Type B pancreatic cell (in vitro differentiated cells): Measurements from ENCODE around the gene OTOR. TPM values are rescaled to one million over a fixed set of nuclear protein-coding genes. Genes with fewer than 3 reads are reported as not detected.

Experiments used
- DNase-seq: peaks from one replicate; pipeline ENCODE4 v3.0.0; 2021; ENCODE audit warnings: mixed read lengths; ENCODE audit not compliant: unreplicated experiment; ENCODE audit errors: extremely low spot score
- H3K27ac Mint-ChIP-seq: 2 replicates; pipeline ENCODE4 v1.8.0; 2021; ENCODE audit warnings: mild to moderate bottlenecking, mixed read lengths
- H3K27me3 Mint-ChIP-seq: 2 replicates; pipeline ENCODE4 v1.8.0; 2021; ENCODE audit warnings: mixed read lengths
- H3K36me3 Mint-ChIP-seq: 2 replicates; pipeline ENCODE4 v1.8.0; 2021; ENCODE audit warnings: mixed read lengths
- H3K4me1 Mint-ChIP-seq: one replicate; pipeline ENCODE4 v1.8.0; 2021; ENCODE audit warnings: mixed read lengths; ENCODE audit not compliant: unreplicated experiment
- H3K4me3 Mint-ChIP-seq: 2 replicates; pipeline ENCODE4 v1.8.0; 2021; ENCODE audit warnings: mild to moderate bottlenecking, mixed read lengths
- H3K9me3 Mint-ChIP-seq: 2 replicates; pipeline ENCODE4 v1.8.0; 2021; ENCODE audit warnings: mixed read lengths
- total RNA-seq: library from RNA; stranded (reverse); gene quantifications from 2 replicates; pipeline ENCODE4 v1.2.1, GENCODE V29; 2021; ENCODE audit warnings: low replicate concordance
- TF ChIP-seq, protein P1 (sequence below): fragments of 200-600 bp; sonication (generic); conservative IDR thresholded peaks from 2 replicates; pipeline ENCODE4 v1.5.0; 2021; ENCODE audit warnings: antibody characterized with exemption, mild to moderate bottlenecking

The OTOR gene
- total RNA-seq, 1 donor from 2014 or later = not detected

GRCh38 chr20:16760431-16761304 is 12.5 kb downstream of the OTOR start:
- Mint-ChIP-seq H3K36me3 (no peaks in the 10 kb centered on the region), H3K4me3 (peak overlapping the region; percentile 69), H3K4me1 (peaks cover 22% of the 10 kb centered on the region), H3K9me3 (no peaks in the 10 kb centered on the region), H3K27ac (peak overlapping the region; percentile 58), H3K27me3 (no peaks in the 10 kb centered on the region)
- DNase-seq = no peak
- TF ChIP-seq, protein P1, sequence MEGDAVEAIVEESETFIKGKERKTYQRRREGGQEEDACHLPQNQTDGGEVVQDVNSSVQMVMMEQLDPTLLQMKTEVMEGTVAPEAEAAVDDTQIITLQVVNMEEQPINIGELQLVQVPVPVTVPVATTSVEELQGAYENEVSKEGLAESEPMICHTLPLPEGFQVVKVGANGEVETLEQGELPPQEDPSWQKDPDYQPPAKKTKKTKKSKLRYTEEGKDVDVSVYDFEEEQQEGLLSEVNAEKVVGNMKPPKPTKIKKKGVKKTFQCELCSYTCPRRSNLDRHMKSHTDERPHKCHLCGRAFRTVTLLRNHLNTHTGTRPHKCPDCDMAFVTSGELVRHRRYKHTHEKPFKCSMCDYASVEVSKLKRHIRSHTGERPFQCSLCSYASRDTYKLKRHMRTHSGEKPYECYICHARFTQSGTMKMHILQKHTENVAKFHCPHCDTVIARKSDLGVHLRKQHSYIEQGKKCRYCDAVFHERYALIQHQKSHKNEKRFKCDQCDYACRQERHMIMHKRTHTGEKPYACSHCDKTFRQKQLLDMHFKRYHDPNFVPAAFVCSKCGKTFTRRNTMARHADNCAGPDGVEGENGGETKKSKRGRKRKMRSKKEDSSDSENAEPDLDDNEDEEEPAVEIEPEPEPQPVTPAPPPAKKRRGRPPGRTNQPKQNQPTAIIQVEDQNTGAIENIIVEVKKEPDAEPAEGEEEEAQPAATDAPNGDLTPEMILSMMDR = no peak

DNA sequence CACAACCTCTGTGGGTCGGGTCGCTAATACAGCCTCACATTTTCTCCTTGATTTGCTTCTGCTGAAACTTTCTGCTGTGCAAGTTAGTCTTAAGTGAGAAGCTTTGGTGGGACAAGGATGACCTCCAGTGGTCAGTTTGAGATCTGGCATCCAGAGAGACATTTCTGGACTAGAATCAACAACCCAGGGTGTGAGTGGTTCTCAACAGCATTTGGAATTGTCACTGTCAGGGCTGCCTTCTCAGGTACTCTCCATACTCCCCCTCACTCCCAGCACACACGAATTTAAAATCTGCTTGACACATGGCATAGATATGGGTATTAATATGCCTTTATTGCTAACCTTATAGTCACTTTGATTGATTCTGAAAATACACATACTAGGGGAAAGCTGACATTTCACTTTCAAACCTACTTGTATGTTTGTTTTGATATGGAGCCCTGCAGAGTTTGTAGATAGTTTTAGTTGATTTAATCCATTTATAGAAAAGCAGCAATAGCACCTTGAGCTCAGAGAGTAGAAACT is 13.2 kb downstream of the OTOR start:
- Mint-ChIP-seq H3K27me3 (no peaks in the 10 kb centered on the region), H3K27ac (peak overlapping the region; percentile 58), H3K9me3 (no peaks in the 10 kb centered on the region), H3K4me3 (peak overlapping the region; percentile 69), H3K36me3 (no peaks in the 10 kb centered on the region), H3K4me1 (peaks cover 26% of the 10 kb centered on the region)
- TF ChIP-seq, protein P1 = peak; percentile 90
- DNase-seq = no peak

- DNase-seq = no peak
These were observed 16.4 kb downstream of the OTOR start for GRCh38 chr20:16764560-16764959.

DNA sequence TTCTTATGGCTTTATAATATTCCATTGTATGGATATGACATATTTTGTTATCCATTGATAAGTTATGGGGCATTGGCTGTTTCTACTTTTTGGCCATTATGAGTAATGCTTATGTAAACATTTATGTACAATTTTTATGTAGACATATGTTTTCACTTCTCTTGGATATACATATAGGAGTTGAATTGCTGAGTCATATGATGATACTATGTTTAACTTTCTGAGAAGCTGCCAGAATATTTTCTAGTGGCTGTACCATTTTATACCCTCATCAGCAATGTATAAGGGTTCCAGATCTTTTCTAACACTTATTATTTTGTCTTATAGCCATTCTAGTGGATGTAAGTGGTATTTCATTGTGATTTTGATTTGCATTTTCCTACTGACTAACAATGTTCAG is 23.1 kb downstream of the OTOR start:
- H3K27me3 Mint-ChIP-seq = no peaks in the 10 kb centered on the region
- H3K36me3 Mint-ChIP-seq = no peaks in the 10 kb centered on the region
- no peak overlapping the region for H3K4me3 Mint-ChIP-seq
- H3K4me1 Mint-ChIP-seq = peaks cover 6% of the 10 kb centered on the region
- H3K9me3 Mint-ChIP-seq = peaks cover 5% of the 10 kb centered on the region
- H3K27ac Mint-ChIP-seq = no peak overlapping the region
- TF ChIP-seq, protein P1 = no peak
- no peak for DNase-seq

More at GRCh38 chr20:16764560-16764959, 16.4 kb downstream of the OTOR start:
- Mint-ChIP-seq H3K36me3 (no peaks in the 10 kb centered on the region), H3K9me3 (no peaks in the 10 kb centered on the region), H3K27ac (no peak overlapping the region), H3K4me1 (peaks cover 32% of the 10 kb centered on the region), H3K4me3 (no peak overlapping the region), H3K27me3 (no peaks in the 10 kb centered on the region)
- TF ChIP-seq, protein P1 = no peak

DNA sequence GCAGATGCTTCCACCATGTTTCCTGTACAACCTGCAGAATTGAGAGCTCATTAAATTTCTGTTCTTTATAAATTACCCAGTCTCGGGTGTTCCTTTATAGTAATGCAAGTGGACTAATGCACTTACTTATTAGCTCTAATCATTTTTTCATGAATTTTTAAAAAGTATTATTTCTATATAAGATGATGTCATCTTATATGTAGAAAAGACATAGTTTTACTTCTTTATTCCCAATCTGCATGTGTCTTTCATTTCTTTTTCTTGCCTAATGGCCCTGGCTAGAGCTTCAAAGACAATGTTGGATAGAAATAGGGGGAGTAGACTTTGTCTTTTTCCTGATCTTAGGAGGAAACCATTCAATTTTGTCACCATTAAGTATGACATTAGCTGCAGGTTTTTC is 27.8 kb downstream of the OTOR start:
- Mint-ChIP-seq H3K36me3 (no peaks in the 10 kb centered on the region), H3K27ac (no peak overlapping the region), H3K4me1 (no peaks in the 10 kb centered on the region), H3K4me3 (no peak overlapping the region), H3K9me3 (peaks cover 5% of the 10 kb centered on the region), H3K27me3 (no peaks in the 10 kb centered on the region)
- TF ChIP-seq, protein P1 = no peak
- DNase-seq = no peak
